Endothelial cell of umbilical vein (primary cell): ENCODE results near the gene RHEX. TPM values are rescaled to one million over a fixed set of nuclear protein-coding genes. Genes with fewer than 3 reads are reported as not detected.

Source experiments
- BruUV-seq: library from RNA; stranded (reverse); fragments of 400-500 nt; replicated peaks from 2 replicates; lab custom pipeline; 2021; lab: Mats Ljungman, UMichigan
- CTCF ChIA-PET: fragments of 300-600, 350-600 bp; sonication (Branson Sonifier 250); formaldehyde crosslinking; loops from one replicate; lab custom pipeline; 2021; ENCODE audit warnings: antibody characterized with exemption, inconsistent platforms; lab: Charles Lee
- POLR2A ChIA-PET: fragments of 300-600, 350-600 bp; sonication (Branson Sonifier 250); formaldehyde crosslinking; loops from one replicate; lab custom pipeline; 2021; ENCODE audit warnings: antibody characterized with exemption, inconsistent platforms; lab: Charles Lee
- DNase-seq: peaks from one replicate; pipeline ENCODE4 v3.0.0-alpha.2; 2011; ENCODE audit warnings: low read depth, low spot score
- FAIRE-seq: peaks from 2 replicates; lab custom pipeline; 2011; peaks lifted over from hg19 to GRCh38; lab: Jason Lieb, UNC
- H2AFZ ChIP-seq: 2 replicates; pipeline ENCODE4 v1.6.0; 2012; ENCODE audit warnings: low read depth, low read length, control low read depth, inconsistent platforms
- H3K27ac ChIP-seq: 2 replicates; pipeline ENCODE4 v1.5.1; 2011; ENCODE audit warnings: low read depth, mild to moderate bottlenecking, control low read depth, low read length, moderate library complexity; ENCODE audit not compliant: insufficient read depth
- H3K27me3 ChIP-seq, 2 experiments: 2 replicates each; pipeline versions ENCODE4 v1.6.0 to v1.6.1; 2011; ENCODE audit warnings: low read length in 2 of 2, mixed read lengths in 1 of 2; ENCODE audit not compliant: control insufficient read depth in 2 of 2, insufficient read depth in 2 of 2
- H3K36me3 ChIP-seq, 2 experiments: 2 replicates in 1 of 2; 3 replicates in 1 of 2; pipeline ENCODE4 v1.5.1; 2011; ENCODE audit warnings: low read length in 2 of 2, mild to moderate bottlenecking in 1 of 2, moderate library complexity in 1 of 2; ENCODE audit not compliant: control insufficient read depth in 2 of 2, insufficient read depth in 2 of 2; ENCODE audit errors: extremely low read depth in 1 of 2
- H3K4me1 ChIP-seq: 3 replicates; pipeline ENCODE4 v1.5.1; 2011; ENCODE audit warnings: mild to moderate bottlenecking, low read length; ENCODE audit not compliant: control insufficient read depth, insufficient read depth; ENCODE audit errors: extremely low read depth
- H3K4me2 ChIP-seq: 2 replicates; pipeline ENCODE4 v1.6.1; 2011; ENCODE audit warnings: low read length, control low read depth, mixed read lengths; ENCODE audit not compliant: insufficient read depth
- H3K4me3 ChIP-seq, 3 experiments: fragments of 200-600 bp in 1 of 3; sonication (generic), shearing (Covaris generic) in 1 of 3; replicated peaks in 1 of 3; 2 replicates each; pipeline ENCODE4 v1.5.1; 2011 to 2016; ENCODE audit warnings: control low read depth in 3 of 3, low read length in 3 of 3, mild to moderate bottlenecking in 2 of 3, inconsistent platforms in 1 of 3, low read depth in 1 of 3, moderate library complexity in 1 of 3; ENCODE audit not compliant: insufficient read depth in 1 of 3
- H3K79me2 ChIP-seq: 2 replicates; pipeline ENCODE4 v1.6.0; 2012; ENCODE audit warnings: low read length, inconsistent platforms; ENCODE audit not compliant: control insufficient read depth, insufficient read depth
- H3K9ac ChIP-seq: replicated peaks from 2 replicates; pipeline ENCODE3; 2011; ENCODE audit warnings: low read length, control low read depth; ENCODE audit not compliant: insufficient read depth; ENCODE audit errors: extremely low read depth
- H3K9me1 ChIP-seq: replicated peaks from 3 replicates; pipeline ENCODE4 v1.6.0; 2011; ENCODE audit warnings: mild to moderate bottlenecking, low read length; ENCODE audit not compliant: control insufficient read depth, insufficient read depth; ENCODE audit errors: extremely low read depth
- H3K9me3 ChIP-seq: replicated peaks from 2 replicates; pipeline ENCODE4 v1.5.1; 2012; ENCODE audit warnings: low read length, inconsistent platforms; ENCODE audit not compliant: control insufficient read depth, insufficient read depth
- H4K20me1 ChIP-seq: replicated peaks from 2 replicates; pipeline ENCODE3; 2011; ENCODE audit warnings: mild to moderate bottlenecking, low read length; ENCODE audit not compliant: control insufficient read depth, insufficient read depth; ENCODE audit errors: extremely low read depth
- CTCF ChIP-seq, 2 donors: IDR thresholded peaks; 1 replicate in 1 of 2; 2 replicates in 1 of 2; pipeline ENCODE4 v1.5.1; 2011; ENCODE audit warnings: low read length in 2 of 2, mild to moderate bottlenecking in 2 of 2, moderate library complexity in 2 of 2, control low read depth in 1 of 2, inconsistent platforms in 1 of 2, low read depth in 1 of 2; ENCODE audit not compliant: insufficient read depth in 1 of 2; ENCODE audit errors: extremely low read depth in 1 of 2
- EZH2 ChIP-seq: IDR thresholded peaks from 2 replicates; pipeline ENCODE4 v1.6.1; 2012; ENCODE audit warnings: borderline replicate concordance, low read depth, mild to moderate bottlenecking, moderate library complexity, low read length, inconsistent platforms; ENCODE audit not compliant: severe bottlenecking
- FOS ChIP-seq: IDR thresholded peaks from 2 replicates; pipeline ENCODE4 v1.6.1; 2011; ENCODE audit warnings: mild to moderate bottlenecking, low read length, moderate library complexity, borderline replicate concordance; ENCODE audit not compliant: insufficient read depth
- GATA2 ChIP-seq: IDR thresholded peaks from 2 replicates; pipeline ENCODE4 v1.7.0; 2011; ENCODE audit warnings: low read depth, mild to moderate bottlenecking, moderate library complexity, mixed read lengths, low read length; ENCODE audit not compliant: insufficient read length, insufficient read depth
- JUN ChIP-seq: IDR thresholded peaks from 2 replicates; pipeline ENCODE4 v1.6.1; 2011; ENCODE audit warnings: borderline replicate concordance, low read depth; ENCODE audit not compliant: insufficient read length, insufficient read depth
- MYC ChIP-seq: IDR thresholded peaks from one replicate; pipeline ENCODE4 v1.6.1; 2011; ENCODE audit warnings: mild to moderate bottlenecking, low read depth, low read length
- POLR2A ChIP-seq: IDR thresholded peaks from 2 replicates; pipeline ENCODE4 v1.6.1; 2012; ENCODE audit warnings: low read depth, mild to moderate bottlenecking, control low read depth, low read length
- POLR2AphosphoS5 ChIP-seq: IDR thresholded peaks from 2 replicates; pipeline ENCODE4 v1.6.1; 2012; ENCODE audit warnings: low read depth, mild to moderate bottlenecking, control low read depth, low read length, moderate library complexity; ENCODE audit not compliant: insufficient read depth
- dilution Hi-C: fragments of 300-500 bp; cut with MboI; formaldehyde crosslinking; loops from one replicate; pipeline ENCODE4 v1.15.0; 2019; ENCODE audit warnings: low sequenced_read_pairs; ENCODE audit not compliant: extremely low pct_ligation_motif_present
- intact Hi-C: fragments of 100-400 bp; cut with micrococcal nuclease; formaldehyde crosslinking; loops from one replicate; pipeline ENCODE4 v1.10.0; 2022
- polyA plus RNA-seq, 4 experiments: library from polyadenylated mRNA; depleted of rRNA in 3 of 4; stranded (reverse) in 3 of 4; unstranded in 1 of 4; fragments of >200 nt; gene quantifications; 2 replicates each; pipeline versions ENCODE4 v1.2.1 to v1.2.3, GENCODE V29; 2011 to 2012; ENCODE audit warnings: missing spikeins in 1 of 4
- total RNA-seq: library from RNA; stranded (reverse); gene quantifications from 2 replicates; pipeline ENCODE4 v1.2.3, GENCODE V29; 2021
- TF ChIP-seq, protein P1 (sequence below): IDR thresholded peaks from 2 replicates; pipeline ENCODE4 v1.6.1; 2011; ENCODE audit not compliant: insufficient read depth, insufficient read length

Gene RHEX
- total and polyA plus RNA-seq, 2 donors (not counting 3 experiments of a cell fraction or from before 2014, with no cell fraction given): not detected

GRCh38 chr1:206125346-206125745 is 72.4 kb downstream of the RHEX start:
- DNase-seq: no peak
- Histone ChIP-seq H3K4me3 (no peak overlapping the region), H3K79me2 (no peaks in the 10 kb centered on the region), H2AFZ (no peak overlapping the region), H3K36me3 (no peaks in the 10 kb centered on the region), H3K9ac (no peak overlapping the region), H3K9me3 (no peaks in the 10 kb centered on the region), H4K20me1 (no peaks in the 10 kb centered on the region), H3K4me2 (no peak overlapping the region), H3K27me3 (peaks cover 19 to 51% of the 10 kb centered on the region in 2 experiments), H3K9me1 (no peaks in the 10 kb centered on the region), H3K27ac (no peak overlapping the region), H3K4me1 (no peaks in the 10 kb centered on the region)
- no peak for TF ChIP-seq GATA2
- TF ChIP-seq MYC: no peak
- no peak for TF ChIP-seq CTCF (IDR thresholded peaks at IDR 0.05; ENCODE audit: extremely low read depth in 1 of 2, insufficient read depth in 1 of 2, low read depth in 1 of 2, low read length in 2 of 2)
- no peak for TF ChIP-seq EZH2
- no peak for TF ChIP-seq JUN
- no peak for TF ChIP-seq POLR2A
- TF ChIP-seq, protein P1, sequence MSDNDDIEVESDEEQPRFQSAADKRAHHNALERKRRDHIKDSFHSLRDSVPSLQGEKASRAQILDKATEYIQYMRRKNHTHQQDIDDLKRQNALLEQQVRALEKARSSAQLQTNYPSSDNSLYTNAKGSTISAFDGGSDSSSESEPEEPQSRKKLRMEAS: no peak
- TF ChIP-seq FOS: no peak
- TF ChIP-seq POLR2AphosphoS5: no peak
- ChIA-PET POLR2A (no interaction called here), CTCF (no interaction called here)
- dilution Hi-C loops (no loop called here), intact Hi-C loops (no loop called here)
- no peak for FAIRE-seq
- no TSS peak for BruUV-seq
